NCI-H146 (cell line): Measurements from ENCODE around the gene RAPGEF1.

Source experiments
- DNase-seq: peaks from one replicate; lab custom pipeline; 2025; lab: John Stamatoyannopoulos, UW

Gene RAPGEF1

DNA sequence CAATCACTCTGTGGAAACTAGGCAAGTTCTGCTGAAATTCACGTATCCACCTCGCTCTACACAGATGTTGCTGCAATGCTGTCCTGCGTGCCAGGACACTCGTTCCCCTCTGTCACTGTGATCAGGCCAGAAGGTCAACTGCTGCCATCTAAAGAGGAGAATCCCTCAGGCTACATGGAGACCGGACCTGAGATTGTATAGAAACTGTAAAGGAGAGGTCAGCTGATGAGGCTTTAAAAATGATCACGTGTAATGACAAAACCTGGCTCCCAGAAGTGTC lies 114.4 kb downstream of the RAPGEF1 start:
- no peak for DNase-seq

- DNase-seq: no peak
Observed at GRCh38 chr9:131624636-131625507, 115.0 kb downstream of the RAPGEF1 start.

DNA sequence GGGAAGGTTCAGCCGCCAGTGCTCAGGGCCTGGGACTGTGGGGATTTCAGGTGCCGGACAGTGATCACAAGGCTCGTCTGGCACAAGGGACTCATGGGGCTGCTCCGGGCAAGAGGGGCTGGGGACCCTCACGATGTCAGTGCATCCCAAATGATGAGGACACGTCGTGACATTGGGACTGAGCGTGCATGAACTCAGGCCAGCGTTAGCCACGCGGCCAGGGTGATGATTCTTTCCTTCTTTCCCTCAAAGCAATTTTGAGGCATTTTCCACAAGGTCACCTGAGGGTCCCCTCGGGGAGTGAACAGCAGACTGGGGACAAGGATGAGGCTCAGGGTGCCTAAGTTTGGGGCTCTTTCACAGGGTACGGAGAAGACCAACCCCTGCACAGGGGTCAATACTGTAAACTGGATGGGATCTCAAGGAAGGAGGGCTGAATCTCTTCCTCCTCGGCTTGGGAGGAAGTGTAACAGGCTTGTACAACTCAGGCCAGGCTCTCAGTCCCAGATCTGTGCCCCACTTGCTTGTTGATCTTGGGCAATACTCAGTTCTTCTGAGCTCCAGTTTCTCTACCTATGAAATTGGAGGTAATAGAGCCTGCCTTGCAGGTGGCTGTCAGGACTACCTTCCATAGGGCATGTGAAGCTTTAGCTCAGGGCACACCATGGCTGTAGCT lies 116.1 kb downstream of the RAPGEF1 start:
- DNase-seq: no peak

- no peak for DNase-seq
Observed at GRCh38 chr9:131622523-131622922, 117.4 kb downstream of the RAPGEF1 start.

- DNase-seq: no peak
Observed at GRCh38 chr9:131621551-131622358, 118.1 kb downstream of the RAPGEF1 start.

DNA sequence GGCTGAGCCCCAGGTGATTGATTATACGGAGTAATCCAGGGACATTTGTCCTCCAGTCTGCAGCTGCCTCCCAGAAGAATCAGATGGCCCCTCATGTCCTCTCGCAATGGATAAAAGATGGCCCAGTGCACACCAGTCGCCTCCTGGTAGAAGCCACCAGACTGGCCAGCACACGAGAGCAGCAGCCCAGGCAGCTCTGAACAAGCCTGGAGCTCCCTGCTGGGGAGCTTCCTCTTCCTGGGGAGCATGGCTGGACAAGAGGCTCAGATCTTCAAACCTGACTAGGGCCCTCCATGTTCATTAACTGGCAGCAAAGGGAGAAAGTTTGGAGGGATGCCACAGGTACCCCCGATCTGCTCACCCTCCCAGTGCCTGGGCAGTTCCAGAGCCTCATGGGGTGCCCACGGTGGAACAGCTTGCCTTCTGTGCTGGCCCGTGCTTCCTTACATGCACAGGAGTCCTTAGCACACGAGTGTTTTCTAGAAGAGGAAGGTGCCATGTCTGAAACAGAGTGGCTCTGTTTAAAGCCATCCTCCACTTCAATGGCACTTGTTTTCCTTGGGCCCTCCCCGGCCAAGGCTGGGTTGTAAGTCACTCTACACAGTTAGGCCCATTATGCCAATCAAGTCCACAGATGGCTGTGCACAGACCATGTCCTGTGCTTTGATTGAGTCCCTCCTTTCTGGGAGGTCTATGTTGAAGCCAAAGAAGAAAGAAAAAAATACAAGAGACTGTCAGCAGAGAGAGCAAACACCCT lies 118.9 kb downstream of the RAPGEF1 start:
- no peak for DNase-seq

- DNase-seq: no peak
Observed at GRCh38 chr9:131619680-131620079, 120.2 kb downstream of the RAPGEF1 start.

DNA sequence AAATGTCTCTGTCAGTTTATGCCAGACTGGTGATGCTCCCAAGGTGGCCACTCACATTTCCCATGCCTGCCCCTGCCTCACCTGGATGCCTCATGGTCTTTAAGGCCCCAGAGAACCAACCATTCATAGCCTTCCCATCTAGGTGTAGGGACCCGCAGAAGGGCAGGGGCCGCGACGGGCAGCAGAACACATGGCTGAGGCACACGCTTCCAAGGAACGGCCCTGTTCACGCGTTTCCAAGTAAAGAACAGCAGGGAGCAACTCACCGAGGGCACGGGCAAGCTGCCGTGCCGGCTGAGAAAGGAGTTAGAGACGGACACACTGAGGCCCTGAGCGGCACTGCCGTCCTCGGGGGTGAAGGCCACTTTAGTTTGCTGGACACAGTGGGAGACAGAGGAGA lies 121.1 kb downstream of the RAPGEF1 start:
- no peak for DNase-seq

- DNase-seq: peak; percentile 49
Observed at GRCh38 chr9:131618071-131618479, 121.8 kb downstream of the RAPGEF1 start.

DNA sequence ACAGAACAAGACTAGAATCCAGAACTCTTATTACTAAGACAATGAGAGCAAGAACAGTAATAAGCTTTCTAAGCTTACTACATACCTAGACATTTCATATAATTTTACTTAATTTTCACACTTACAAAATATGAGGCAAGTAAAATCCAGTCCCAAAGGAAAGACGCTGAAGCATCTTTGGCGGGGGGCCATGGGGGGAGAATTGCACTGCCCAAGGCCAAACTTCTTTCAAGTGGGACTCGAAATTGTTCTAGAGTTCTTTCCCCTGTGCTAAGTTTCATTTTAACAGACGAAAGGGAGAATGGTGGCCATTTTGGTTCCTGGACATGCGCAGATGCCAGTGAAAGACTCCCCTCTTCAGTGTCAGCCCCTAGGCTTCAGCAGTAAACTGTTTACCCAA lies 122.3 kb downstream of the RAPGEF1 start:
- DNase-seq: no peak

GRCh38 chr9:131616983-131617604 lies 122.8 kb downstream of the RAPGEF1 start:
- no peak for DNase-seq

- no peak for DNase-seq
Observed at GRCh38 chr9:131614340-131614915, 125.4 kb downstream of the RAPGEF1 start.

DNA sequence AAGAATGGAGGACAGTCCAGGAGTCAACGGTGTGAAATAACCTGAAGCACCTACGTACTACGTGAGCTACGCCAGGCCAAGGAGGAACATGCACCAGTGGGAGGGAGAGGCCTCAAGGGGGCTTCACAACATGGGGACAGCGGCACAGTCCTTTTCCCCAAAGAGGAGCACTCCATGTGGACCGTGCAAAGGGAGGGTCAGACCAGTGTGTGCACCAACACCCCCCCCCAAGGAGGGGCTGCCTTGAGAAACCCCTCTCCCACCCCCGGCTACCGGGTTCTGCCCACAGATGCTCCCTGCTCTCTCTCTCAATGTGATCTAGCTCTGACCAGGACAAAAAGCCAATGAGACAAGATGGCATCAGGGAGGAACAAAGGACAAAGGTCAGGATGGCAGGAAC lies 126.0 kb downstream of the RAPGEF1 start:
- no peak for DNase-seq

DNA sequence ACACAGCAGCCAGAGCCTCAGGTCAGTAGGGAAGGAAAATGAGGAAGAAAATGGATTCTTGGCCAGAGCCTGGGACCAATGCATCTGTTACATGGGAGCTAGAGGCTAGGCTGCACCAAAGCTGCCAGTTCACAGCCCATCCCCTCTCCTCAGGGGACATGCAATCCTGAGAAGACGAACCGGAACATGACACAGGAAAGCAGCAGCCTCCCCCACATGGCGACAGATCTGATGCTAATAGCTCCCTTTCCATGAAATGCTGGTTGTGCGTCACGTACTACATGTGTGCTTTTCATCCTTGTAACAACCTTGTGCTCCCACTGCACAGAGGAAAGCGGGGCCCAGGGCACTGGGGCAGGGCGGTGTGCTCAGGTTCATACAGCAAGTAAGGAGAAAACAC lies 127.0 kb downstream of the RAPGEF1 start:
- no peak for DNase-seq

GRCh38 chr9:131611586-131612315 lies 128.1 kb downstream of the RAPGEF1 start:
- DNase-seq: no peak

- DNase-seq: no peak
Observed at GRCh38 chr9:131610231-131610761, 129.6 kb downstream of the RAPGEF1 start.

DNA sequence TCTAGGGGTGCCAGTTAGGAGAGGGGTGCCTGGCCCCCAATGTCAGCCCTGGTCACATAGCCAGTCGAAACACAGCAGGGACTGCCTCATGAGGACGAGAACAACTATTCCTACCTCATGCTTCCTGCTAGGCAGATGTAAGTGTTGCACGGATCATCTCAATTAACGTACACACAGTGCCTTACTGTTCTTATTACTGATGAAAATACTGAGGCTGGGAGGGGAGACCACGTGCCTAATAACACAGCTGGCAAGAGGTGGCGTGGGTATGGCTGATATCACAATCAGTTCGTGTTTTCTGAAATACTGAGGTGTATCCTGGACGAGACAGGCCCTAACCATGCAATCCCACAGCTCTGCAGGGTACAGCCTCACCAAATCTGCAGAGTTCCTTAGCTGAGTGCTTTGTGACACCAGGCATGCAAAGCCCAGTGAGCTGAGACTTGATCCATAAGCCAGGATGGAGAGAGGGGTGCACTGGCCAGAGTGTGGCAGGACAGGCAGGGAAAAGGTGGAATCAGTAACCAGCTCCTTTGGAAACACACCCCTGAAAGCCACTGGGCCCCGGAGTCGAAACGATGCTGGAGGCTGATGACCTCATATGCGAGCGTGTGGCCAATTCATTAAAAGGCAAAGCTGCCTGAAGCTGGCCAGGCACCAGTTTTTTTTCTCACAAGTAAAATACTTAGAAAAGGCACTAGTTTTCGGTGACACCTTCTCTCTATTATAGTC lies 130.6 kb downstream of the RAPGEF1 start:
- no peak for DNase-seq

DNA sequence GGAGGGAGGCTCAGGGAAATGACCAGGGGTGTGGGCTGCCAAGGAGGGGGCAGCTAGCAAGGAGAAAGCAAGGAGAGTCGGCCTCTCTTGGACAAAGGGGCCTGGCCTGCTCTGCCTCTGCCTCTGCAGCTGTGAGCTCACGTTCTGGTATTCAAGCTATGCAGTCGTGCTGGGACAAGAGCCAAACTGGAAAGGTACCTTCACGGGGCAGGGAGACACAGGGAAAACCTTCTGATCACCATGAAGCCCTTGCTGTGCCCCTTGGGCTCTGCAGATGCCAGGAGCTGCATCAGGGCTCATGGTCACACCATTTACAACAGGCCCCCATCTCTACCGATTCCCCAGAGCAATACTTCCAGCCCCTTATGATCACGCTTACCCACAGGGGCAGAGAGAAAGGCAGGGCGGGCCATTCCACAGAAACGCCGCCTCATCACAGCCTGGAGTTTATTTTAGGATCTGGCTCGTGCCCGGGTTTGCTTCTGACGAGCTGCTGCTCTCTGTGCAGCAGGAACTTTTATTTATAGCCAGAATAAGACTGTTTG lies 131.3 kb downstream of the RAPGEF1 start:
- DNase-seq: no peak

- no peak for DNase-seq
Observed at GRCh38 chr9:131607591-131607990, 132.3 kb downstream of the RAPGEF1 start.
